SK-N-MC (cell line): ENCODE data around the gene CTDSP2.

Experiments
- DNase-seq: peaks from one replicate; pipeline ENCODE4 v3.0.0-alpha.2; 2011; ENCODE audit warnings: low read depth, low spot score
- H3K27ac ChIP-seq: fragments of 200-600 bp; sonication (generic); 2 replicates; pipeline ENCODE4 v1.5.1; 2016; ENCODE audit warnings: mixed run types
- H3K36me3 ChIP-seq: fragments of 200-600 bp; sonication (generic); 2 replicates; pipeline ENCODE4 v1.6.1; 2017; ENCODE audit warnings: antibody characterized with exemption, low read length, mixed read lengths; ENCODE audit not compliant: insufficient read depth
- H3K4me3 ChIP-seq: fragments of 200-600 bp; sonication (generic); 2 replicates; pipeline ENCODE4 v1.5.1; 2016
- H3K9ac ChIP-seq: fragments of 200-600 bp; sonication (generic); 2 replicates; pipeline ENCODE4 v1.8.0; 2017; ENCODE audit warnings: mixed run types, mixed read lengths; ENCODE audit not compliant: insufficient read length
- H3K9me3 ChIP-seq: fragments of 200-600 bp; sonication (generic); 2 replicates; pipeline ENCODE4 v1.6.1; 2017; ENCODE audit warnings: low read depth, mild to moderate bottlenecking, antibody characterized with exemption, low read length, moderate library complexity, mixed read lengths
- EZH2 ChIP-seq: fragments of 200-600 bp; sonication (generic); IDR thresholded peaks from one replicate; pipeline ENCODE4 v1.6.1; 2017; ENCODE audit warnings: antibody characterized with exemption
- FOXP2 ChIP-seq: optimal IDR thresholded peaks from 2 replicates; pipeline ENCODE3; 2011; ENCODE audit warnings: mild to moderate bottlenecking, moderate library complexity; ENCODE audit not compliant: insufficient read depth; ENCODE audit errors: extremely low read length, control extremely low read depth
- POLR2AphosphoS5 ChIP-seq: IDR thresholded peaks from 2 replicates; pipeline ENCODE4 v1.6.1; 2012; ENCODE audit warnings: mild to moderate bottlenecking, low read depth, low read length, borderline replicate concordance

CTDSP2 gene

DNA sequence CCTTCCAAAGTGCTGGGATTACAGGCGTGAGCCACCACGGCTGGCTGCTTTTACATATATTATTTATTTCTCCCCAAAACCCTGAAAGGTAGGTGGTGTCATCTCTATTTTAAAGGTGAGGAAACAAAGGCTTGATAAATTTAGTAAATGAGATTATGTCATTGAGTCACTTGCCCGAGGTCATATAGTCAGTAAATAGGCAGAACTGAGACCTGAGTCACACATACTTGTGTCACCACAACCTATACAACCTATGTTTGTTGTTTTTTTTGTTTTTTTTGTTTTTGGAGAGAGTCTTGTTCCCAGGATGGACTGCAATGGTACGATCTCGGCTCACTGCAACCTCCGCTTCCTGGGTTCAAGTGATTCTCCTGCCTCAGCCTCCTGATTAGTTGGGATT is 51.2 kb downstream of the CTDSP2 start:
- H3K9ac ChIP-seq = no peak overlapping the region
- H3K27ac ChIP-seq = no peak overlapping the region
- DNase-seq = no peak
- H3K9me3 ChIP-seq = no peaks in the 10 kb centered on the region
- no peak overlapping the region for H3K4me3 ChIP-seq
- TF ChIP-seq FOXP2 = no peak
- no peak for TF ChIP-seq EZH2
- no peak for TF ChIP-seq POLR2AphosphoS5
- peaks cover 71% of the 10 kb centered on the region for H3K36me3 ChIP-seq

GRCh38 chr12:57793920-57794319 is 52.6 kb downstream of the CTDSP2 start:
- peaks cover 74% of the 10 kb centered on the region for H3K36me3 ChIP-seq
- H3K27ac ChIP-seq = no peak overlapping the region
- no peak for TF ChIP-seq EZH2
- no peak for TF ChIP-seq POLR2AphosphoS5
- H3K4me3 ChIP-seq = no peak overlapping the region
- no peaks in the 10 kb centered on the region for H3K9me3 ChIP-seq
- H3K9ac ChIP-seq = no peak overlapping the region
- DNase-seq = no peak

- no peaks in the 10 kb centered on the region for H3K9me3 ChIP-seq
- no peak for DNase-seq
- peaks cover 40% of the 10 kb centered on the region for H3K36me3 ChIP-seq
- H3K4me3 ChIP-seq = peak overlapping the region; percentile 34
- no peak overlapping the region for H3K27ac ChIP-seq
- TF ChIP-seq FOXP2 (no peak), POLR2AphosphoS5 (no peak), EZH2 (no peak)
- H3K9ac ChIP-seq = no peak overlapping the region
Measured at GRCh38 chr12:57783861-57784260, 62.7 kb downstream of the CTDSP2 start.

DNA sequence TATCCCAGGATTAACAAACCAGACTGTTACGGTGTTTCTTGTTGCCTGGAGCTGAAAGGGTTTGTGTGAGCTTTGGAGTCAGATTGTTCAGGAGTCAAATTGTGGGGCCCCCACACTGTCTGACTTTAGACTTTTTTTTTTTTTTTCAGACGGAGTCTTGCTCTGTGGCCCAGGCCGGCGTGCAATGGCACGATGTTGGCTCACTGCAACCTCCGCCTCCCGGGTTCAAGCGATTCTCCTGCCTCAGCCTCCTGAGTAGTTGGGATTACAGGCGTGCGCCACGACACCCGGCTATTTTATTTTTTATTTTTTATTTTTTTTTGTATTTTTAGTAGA is 63.1 kb downstream of the CTDSP2 start:
- no peak overlapping the region for H3K27ac ChIP-seq
- TF ChIP-seq FOXP2 = no peak
- no peak for TF ChIP-seq POLR2AphosphoS5
- TF ChIP-seq EZH2 = no peak
- peak overlapping the region; percentile 87 for H3K4me3 ChIP-seq
- H3K9ac ChIP-seq = peak overlapping the region; percentile 91
- H3K9me3 ChIP-seq = no peaks in the 10 kb centered on the region
- DNase-seq = no peak
- peaks cover 37% of the 10 kb centered on the region for H3K36me3 ChIP-seq

- DNase-seq = peak; percentile 81
- TF ChIP-seq FOXP2 (peak; percentile 96), POLR2AphosphoS5 (peak; percentile 96), EZH2 (no peak)
- Histone ChIP-seq H3K4me3 (peak within 1 kb of the TSS; percentile 87), H3K36me3 (peaks cover 31% of the 10 kb centered on the region), H3K9ac (peak within 1 kb of the TSS; percentile 91), H3K9me3 (no peaks in the 10 kb centered on the region), H3K27ac (no peak within 1 kb of the TSS)
Measured at GRCh38 chr12:57782608-57783465, 63.7 kb downstream of the CTDSP2 start, which contains the start of gene TSFM. TSFM (plus strand) TSS chr12:57782787; CDS start chr12:57782802, 15 bp downstream.

DNA sequence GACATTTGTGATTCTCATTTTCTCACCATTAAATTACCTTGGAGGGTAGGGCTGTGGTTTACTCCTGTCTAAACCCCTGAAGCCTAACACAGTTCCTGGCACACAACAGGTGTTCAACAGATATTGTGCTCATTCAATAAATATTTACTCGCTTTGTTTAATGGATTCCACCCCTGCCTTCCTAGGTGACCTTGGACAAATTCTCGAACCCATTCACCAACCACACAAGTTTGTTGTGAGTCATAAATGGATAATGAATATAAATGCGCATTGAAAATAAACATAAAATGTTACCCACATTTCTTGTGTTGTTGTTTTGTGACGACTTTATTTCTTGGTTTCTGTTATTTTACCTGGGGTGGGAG is 64.3 kb downstream of the CTDSP2 start:
- H3K4me3 ChIP-seq = peak overlapping the region; percentile 87
- peak overlapping the region; percentile 24 for H3K9ac ChIP-seq
- H3K27ac ChIP-seq = no peak overlapping the region
- no peak for DNase-seq
- peaks cover 25% of the 10 kb centered on the region for H3K36me3 ChIP-seq
- TF ChIP-seq FOXP2 (no peak), POLR2AphosphoS5 (no peak), EZH2 (no peak)
- H3K9me3 ChIP-seq = no peaks in the 10 kb centered on the region

- H3K9me3 ChIP-seq = no peaks in the 10 kb centered on the region
- TF ChIP-seq FOXP2 (no peak), POLR2AphosphoS5 (no peak), EZH2 (no peak)
- no peak overlapping the region for H3K4me3 ChIP-seq
- no peak overlapping the region for H3K9ac ChIP-seq
- H3K36me3 ChIP-seq = peaks cover 21% of the 10 kb centered on the region
- DNase-seq = no peak
- no peak overlapping the region for H3K27ac ChIP-seq
Measured at GRCh38 chr12:57781801-57782200, 64.7 kb downstream of the CTDSP2 start.

DNA sequence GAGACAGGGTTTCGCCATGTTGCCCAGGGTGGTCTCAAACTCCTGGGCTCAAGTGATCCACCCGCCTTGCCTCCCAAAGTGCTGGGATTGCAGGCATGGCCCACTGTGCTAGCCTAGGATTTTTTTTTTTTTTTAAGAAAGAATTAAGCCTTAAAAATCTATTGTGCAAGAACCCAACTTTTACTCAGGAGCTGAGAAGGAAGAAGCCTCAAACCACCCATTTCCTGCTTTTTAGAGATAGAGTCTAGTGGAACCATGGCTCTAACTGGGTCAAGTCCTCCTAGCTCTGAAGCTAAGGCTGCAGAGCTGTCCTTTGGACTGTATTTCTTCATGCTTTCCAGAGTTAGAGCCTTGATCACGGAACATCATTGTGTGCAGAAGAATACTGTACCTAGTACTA is 65.3 kb downstream of the CTDSP2 start:
- Histone ChIP-seq H3K9ac (no peak overlapping the region), H3K27ac (no peak overlapping the region), H3K9me3 (no peaks in the 10 kb centered on the region), H3K4me3 (no peak overlapping the region), H3K36me3 (peaks cover 15% of the 10 kb centered on the region)
- no peak for DNase-seq
- TF ChIP-seq EZH2 (no peak), POLR2AphosphoS5 (no peak), FOXP2 (no peak)

GRCh38 chr12:57780284-57780897 is 66.1 kb downstream of the CTDSP2 start:
- no peak overlapping the region for H3K4me3 ChIP-seq
- no peak for DNase-seq
- no peak overlapping the region for H3K9ac ChIP-seq
- H3K27ac ChIP-seq = no peak overlapping the region
- no peak for TF ChIP-seq EZH2
- TF ChIP-seq POLR2AphosphoS5 = no peak
- TF ChIP-seq FOXP2 = no peak
- H3K36me3 ChIP-seq = peaks cover 7% of the 10 kb centered on the region
- H3K9me3 ChIP-seq = no peaks in the 10 kb centered on the region
